ENCODE measurements around the gene FOXP1. TPM values are rescaled to one million over a fixed set of nuclear protein-coding genes. Genes with fewer than 3 reads are reported as not detected.

Gene FOXP1
- polyA plus RNA-seq, 6 donors from 2014 or later: 441 to 620 (median 523) TPM

- no peaks in the 10 kb centered on the region for H3K36me3 Mint-ChIP-seq
- no peak for DNase-seq
- peaks cover 49 to 89% (median 61%) of the 10 kb centered on the region in 3 donors for H3K4me1 Mint-ChIP-seq
- ATAC-seq (ENCODE audit: low read depth in 2 of 2): no peak
- no peaks in the 10 kb centered on the region for H3K27me3 Mint-ChIP-seq
- peaks cover 0 to 2% (median 0%) of the 10 kb centered on the region in 7 donors for H3K9me3 Mint-ChIP-seq
- H3K27ac Mint-ChIP-seq: peak overlapping the region; percentile 96 to 100 (median 100)
- peak overlapping the region; percentile 66 to 91 (median 85) for H3K4me3 Mint-ChIP-seq
Measured at GRCh38 chr3:71391361-71391760, 192.2 kb downstream of the FOXP1 start.

GRCh38 chr3:71389911-71390573 is 193.5 kb downstream of the FOXP1 start:
- Mint-ChIP-seq H3K4me3 (peak overlapping the region; percentile 66 to 91 (median 85)), H3K36me3 (no peaks in the 10 kb centered on the region), H3K27me3 (no peaks in the 10 kb centered on the region), H3K9me3 (peaks cover 0 to 2% (median 0%) of the 10 kb centered on the region in 7 donors), H3K27ac (peak overlapping the region; percentile 96 to 100 (median 100)), H3K4me1 (peaks cover 49 to 89% (median 61%) of the 10 kb centered on the region in 3 donors)
- ATAC-seq (ENCODE audit: low read depth in 2 of 2) (peak in 1 of 2 donors; percentile 4), DNase-seq (no peak)

GRCh38 chr3:71389191-71389590 is 194.3 kb downstream of the FOXP1 start:
- peak overlapping the region in 5 of 6 donors; percentile 96 to 98 (median 97) for H3K27ac Mint-ChIP-seq
- no peaks in the 10 kb centered on the region for H3K27me3 Mint-ChIP-seq
- DNase-seq (no peak), ATAC-seq (ENCODE audit: low read depth in 2 of 2) (no peak)
- peak overlapping the region in 7 of 8 donors; percentile 52 to 88 (median 74) for H3K4me3 Mint-ChIP-seq
- peaks cover 55 to 90% (median 69%) of the 10 kb centered on the region in 3 donors for H3K4me1 Mint-ChIP-seq
- H3K36me3 Mint-ChIP-seq: no peaks in the 10 kb centered on the region
- H3K9me3 Mint-ChIP-seq: peaks cover 0 to 2% (median 0%) of the 10 kb centered on the region in 7 donors

- H3K36me3 Mint-ChIP-seq: peaks cover under 1 to 4% of the 10 kb centered on the region in 2 donors
- H3K27ac Mint-ChIP-seq: peak overlapping the region; percentile 95 to 98 (median 97)
- peak overlapping the region; percentile 60 to 88 (median 76) for H3K4me3 Mint-ChIP-seq
- no peak for DNase-seq
- ATAC-seq (ENCODE audit: low read depth in 2 of 2): peak; percentile 14 to 26
- H3K27me3 Mint-ChIP-seq: no peaks in the 10 kb centered on the region
- peaks cover 0 to 2% (median 0%) of the 10 kb centered on the region in 7 donors for H3K9me3 Mint-ChIP-seq
- peaks cover 58 to 90% (median 75%) of the 10 kb centered on the region in 3 donors for H3K4me1 Mint-ChIP-seq
Measured at GRCh38 chr3:71388535-71389120, 194.9 kb downstream of the FOXP1 start.

- H3K9me3 Mint-ChIP-seq: peaks cover 0 to 2% (median 0%) of the 10 kb centered on the region in 7 donors
- DNase-seq (no peak), ATAC-seq (ENCODE audit: low read depth in 2 of 2) (no peak)
- H3K27ac Mint-ChIP-seq: peak overlapping the region; percentile 95 to 98 (median 97)
- no peaks in the 10 kb centered on the region for H3K27me3 Mint-ChIP-seq
- H3K36me3 Mint-ChIP-seq: peaks cover 6 to 8% of the 10 kb centered on the region in 2 donors
- peaks cover 68 to 93% (median 85%) of the 10 kb centered on the region in 3 donors for H3K4me1 Mint-ChIP-seq
- peak overlapping the region; percentile 60 to 88 (median 73) for H3K4me3 Mint-ChIP-seq
Measured at GRCh38 chr3:71387586-71387985, 195.9 kb downstream of the FOXP1 start.

GRCh38 chr3:71384837-71385716 is 198.5 kb downstream of the FOXP1 start:
- DNase-seq: no peak

GRCh38 chr3:71384388-71384787 is 199.1 kb downstream of the FOXP1 start:
- peaks cover 0 to 2% (median 0%) of the 10 kb centered on the region in 7 donors for H3K9me3 Mint-ChIP-seq
- no peak for ATAC-seq (ENCODE audit: low read depth in 2 of 2)
- peak overlapping the region; percentile 44 to 97 (median 96) for H3K27ac Mint-ChIP-seq
- no peak for DNase-seq
- H3K4me3 Mint-ChIP-seq: peak overlapping the region in 7 of 8 donors; percentile 2 to 88 (median 42)
- no peaks in the 10 kb centered on the region for H3K27me3 Mint-ChIP-seq
- H3K36me3 Mint-ChIP-seq: peaks cover 6 to 8% of the 10 kb centered on the region in 2 donors
- peaks cover 57 to 89% (median 77%) of the 10 kb centered on the region in 3 donors for H3K4me1 Mint-ChIP-seq

More at GRCh38 chr3:71384837-71385716, 198.5 kb downstream of the FOXP1 start:
- H3K4me3 Mint-ChIP-seq: peak overlapping the region; percentile 10 to 88 (median 57)
- H3K4me1 Mint-ChIP-seq: peaks cover 53 to 87% (median 73%) of the 10 kb centered on the region in 3 donors
- no peaks in the 10 kb centered on the region for H3K27me3 Mint-ChIP-seq
- peaks cover 0 to 2% (median 0%) of the 10 kb centered on the region in 7 donors for H3K9me3 Mint-ChIP-seq
- ATAC-seq (ENCODE audit: low read depth in 2 of 2): no peak
- peaks cover 6 to 8% of the 10 kb centered on the region in 2 donors for H3K36me3 Mint-ChIP-seq
- peak overlapping the region; percentile 70 to 97 (median 96) for H3K27ac Mint-ChIP-seq

GRCh38 chr3:71380096-71380495 is 203.4 kb downstream of the FOXP1 start:
- Mint-ChIP-seq H3K9me3 (no peaks in the 10 kb centered on the region), H3K4me3 (peak overlapping the region in 3 of 8 donors; percentile 18 to 41 (median 30)), H3K27ac (peak overlapping the region in 4 of 6 donors; percentile 16 to 73 (median 42)), H3K4me1 (peaks cover 54 to 92% (median 65%) of the 10 kb centered on the region in 3 donors), H3K36me3 (peaks cover 6 to 8% of the 10 kb centered on the region in 2 donors), H3K27me3 (no peaks in the 10 kb centered on the region)
- no peak for DNase-seq
- no peak for ATAC-seq (ENCODE audit: low read depth in 2 of 2)

GRCh38 chr3:71378509-71378908 is 205.0 kb downstream of the FOXP1 start:
- peaks cover 3 to 5% of the 10 kb centered on the region in 2 donors for H3K36me3 Mint-ChIP-seq
- no peaks in the 10 kb centered on the region for H3K27me3 Mint-ChIP-seq
- no peaks in the 10 kb centered on the region for H3K9me3 Mint-ChIP-seq
- no peak for DNase-seq
- H3K27ac Mint-ChIP-seq: peak overlapping the region; percentile 49 to 98 (median 63)
- peak overlapping the region in 2 of 8 donors; percentile 48 to 65 for H3K4me3 Mint-ChIP-seq
- peaks cover 51 to 91% (median 56%) of the 10 kb centered on the region in 3 donors for H3K4me1 Mint-ChIP-seq
- no peak for ATAC-seq (ENCODE audit: low read depth in 2 of 2)

- ATAC-seq (ENCODE audit: low read depth in 2 of 2) (peak; percentile 87 to 90), DNase-seq (peak; percentile 48)
- peaks cover 0 to 2% of the 10 kb centered on the region in 2 donors for H3K36me3 Mint-ChIP-seq
- peaks cover 49 to 91% (median 58%) of the 10 kb centered on the region in 3 donors for H3K4me1 Mint-ChIP-seq
- H3K27ac Mint-ChIP-seq: peak overlapping the region; percentile 64 to 94 (median 92)
- H3K27me3 Mint-ChIP-seq: no peaks in the 10 kb centered on the region
- H3K9me3 Mint-ChIP-seq: no peaks in the 10 kb centered on the region
- peak overlapping the region in 5 of 8 donors; percentile 17 to 64 (median 40) for H3K4me3 Mint-ChIP-seq
Measured at GRCh38 chr3:71376911-71377310, 206.6 kb downstream of the FOXP1 start.

GRCh38 chr3:71376503-71376902 is 207.0 kb downstream of the FOXP1 start:
- Mint-ChIP-seq H3K4me3 (peak overlapping the region in 7 of 8 donors; percentile 17 to 64 (median 50)), H3K27me3 (no peaks in the 10 kb centered on the region), H3K4me1 (peaks cover 53 to 91% (median 62%) of the 10 kb centered on the region in 3 donors), H3K27ac (peak overlapping the region; percentile 64 to 94 (median 92)), H3K36me3 (peaks cover 0 to 6% of the 10 kb centered on the region in 2 donors), H3K9me3 (no peaks in the 10 kb centered on the region)
- DNase-seq: peak; percentile 40
- peak; percentile 72 to 76 for ATAC-seq (ENCODE audit: low read depth in 2 of 2)

- peak overlapping the region; percentile 63 to 96 (median 86) for H3K27ac Mint-ChIP-seq
- no peaks in the 10 kb centered on the region for H3K9me3 Mint-ChIP-seq
- ATAC-seq (ENCODE audit: low read depth in 2 of 2) (no peak), DNase-seq (no peak)
- H3K4me1 Mint-ChIP-seq: peaks cover 55 to 94% (median 65%) of the 10 kb centered on the region in 3 donors
- H3K27me3 Mint-ChIP-seq: no peaks in the 10 kb centered on the region
- H3K4me3 Mint-ChIP-seq: peak overlapping the region in 3 of 8 donors; percentile 25 to 41 (median 25)
- peaks cover 0 to 7% of the 10 kb centered on the region in 2 donors for H3K36me3 Mint-ChIP-seq
Measured at GRCh38 chr3:71374582-71374981, 208.9 kb downstream of the FOXP1 start.

Data from naive B cell (primary cell).